Measurements from ENCODE around the gene PAPLN.

DNA sequence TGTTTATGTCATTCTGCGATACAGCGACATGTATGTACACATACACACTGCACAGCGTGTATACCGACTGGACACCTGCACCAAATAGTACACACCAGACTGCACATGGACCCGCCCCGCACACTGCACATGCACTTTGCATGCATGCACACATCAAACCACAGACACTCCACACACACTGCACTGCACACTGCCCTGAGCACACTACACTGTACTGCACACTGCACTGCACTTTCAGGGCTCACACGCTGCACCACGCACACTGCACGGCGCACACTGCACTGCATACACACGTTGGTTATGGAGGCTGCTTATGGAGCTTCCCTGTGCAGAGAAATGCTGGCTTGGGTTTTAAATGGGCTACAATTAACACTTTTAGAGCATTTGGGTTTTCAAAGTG is 1.6 kb downstream of the PAPLN start:
- TF ChIP-seq, protein P1, sequence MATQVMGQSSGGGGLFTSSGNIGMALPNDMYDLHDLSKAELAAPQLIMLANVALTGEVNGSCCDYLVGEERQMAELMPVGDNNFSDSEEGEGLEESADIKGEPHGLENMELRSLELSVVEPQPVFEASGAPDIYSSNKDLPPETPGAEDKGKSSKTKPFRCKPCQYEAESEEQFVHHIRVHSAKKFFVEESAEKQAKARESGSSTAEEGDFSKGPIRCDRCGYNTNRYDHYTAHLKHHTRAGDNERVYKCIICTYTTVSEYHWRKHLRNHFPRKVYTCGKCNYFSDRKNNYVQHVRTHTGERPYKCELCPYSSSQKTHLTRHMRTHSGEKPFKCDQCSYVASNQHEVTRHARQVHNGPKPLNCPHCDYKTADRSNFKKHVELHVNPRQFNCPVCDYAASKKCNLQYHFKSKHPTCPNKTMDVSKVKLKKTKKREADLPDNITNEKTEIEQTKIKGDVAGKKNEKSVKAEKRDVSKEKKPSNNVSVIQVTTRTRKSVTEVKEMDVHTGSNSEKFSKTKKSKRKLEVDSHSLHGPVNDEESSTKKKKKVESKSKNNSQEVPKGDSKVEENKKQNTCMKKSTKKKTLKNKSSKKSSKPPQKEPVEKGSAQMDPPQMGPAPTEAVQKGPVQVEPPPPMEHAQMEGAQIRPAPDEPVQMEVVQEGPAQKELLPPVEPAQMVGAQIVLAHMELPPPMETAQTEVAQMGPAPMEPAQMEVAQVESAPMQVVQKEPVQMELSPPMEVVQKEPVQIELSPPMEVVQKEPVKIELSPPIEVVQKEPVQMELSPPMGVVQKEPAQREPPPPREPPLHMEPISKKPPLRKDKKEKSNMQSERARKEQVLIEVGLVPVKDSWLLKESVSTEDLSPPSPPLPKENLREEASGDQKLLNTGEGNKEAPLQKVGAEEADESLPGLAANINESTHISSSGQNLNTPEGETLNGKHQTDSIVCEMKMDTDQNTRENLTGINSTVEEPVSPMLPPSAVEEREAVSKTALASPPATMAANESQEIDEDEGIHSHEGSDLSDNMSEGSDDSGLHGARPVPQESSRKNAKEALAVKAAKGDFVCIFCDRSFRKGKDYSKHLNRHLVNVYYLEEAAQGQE (IDR thresholded peaks at IDR 0.05; ENCODE audit: low read depth) = no peak
- TF ChIP-seq, protein P2, sequence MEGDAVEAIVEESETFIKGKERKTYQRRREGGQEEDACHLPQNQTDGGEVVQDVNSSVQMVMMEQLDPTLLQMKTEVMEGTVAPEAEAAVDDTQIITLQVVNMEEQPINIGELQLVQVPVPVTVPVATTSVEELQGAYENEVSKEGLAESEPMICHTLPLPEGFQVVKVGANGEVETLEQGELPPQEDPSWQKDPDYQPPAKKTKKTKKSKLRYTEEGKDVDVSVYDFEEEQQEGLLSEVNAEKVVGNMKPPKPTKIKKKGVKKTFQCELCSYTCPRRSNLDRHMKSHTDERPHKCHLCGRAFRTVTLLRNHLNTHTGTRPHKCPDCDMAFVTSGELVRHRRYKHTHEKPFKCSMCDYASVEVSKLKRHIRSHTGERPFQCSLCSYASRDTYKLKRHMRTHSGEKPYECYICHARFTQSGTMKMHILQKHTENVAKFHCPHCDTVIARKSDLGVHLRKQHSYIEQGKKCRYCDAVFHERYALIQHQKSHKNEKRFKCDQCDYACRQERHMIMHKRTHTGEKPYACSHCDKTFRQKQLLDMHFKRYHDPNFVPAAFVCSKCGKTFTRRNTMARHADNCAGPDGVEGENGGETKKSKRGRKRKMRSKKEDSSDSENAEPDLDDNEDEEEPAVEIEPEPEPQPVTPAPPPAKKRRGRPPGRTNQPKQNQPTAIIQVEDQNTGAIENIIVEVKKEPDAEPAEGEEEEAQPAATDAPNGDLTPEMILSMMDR (IDR thresholded peaks at IDR 0.05 in 2 of 3, conservative IDR thresholded peaks at IDR 0.05 in 1 of 3; ENCODE audit: borderline replicate concordance in 1 of 3, insufficient read depth in 1 of 3, low read depth in 2 of 3, low read length in 2 of 3) = no peak
- TF ChIP-seq CEBPB (IDR thresholded peaks at IDR 0.05; ENCODE audit: low read depth) (no peak), POLR2A (IDR thresholded peaks at IDR 0.05; ENCODE audit: borderline replicate concordance, extremely low read depth, insufficient read depth, insufficient read length) (no peak), POLR2AphosphoS5 (IDR thresholded peaks at IDR 0.05; ENCODE audit: low read depth, low read length) (no peak), ZFX (IDR thresholded peaks at IDR 0.05) (no peak), RAD21 (IDR thresholded peaks at IDR 0.05; ENCODE audit: low read depth) (no peak), SRF (IDR thresholded peaks at IDR 0.05; ENCODE audit: low read depth) (no peak), JUND (IDR thresholded peaks at IDR 0.05) (no peak), EZH2 (IDR thresholded peaks at IDR 0.05) (no peak), EGR1 (IDR thresholded peaks at IDR 0.05; ENCODE audit: low read depth) (no peak)
- TF ChIP-seq, protein P3, sequence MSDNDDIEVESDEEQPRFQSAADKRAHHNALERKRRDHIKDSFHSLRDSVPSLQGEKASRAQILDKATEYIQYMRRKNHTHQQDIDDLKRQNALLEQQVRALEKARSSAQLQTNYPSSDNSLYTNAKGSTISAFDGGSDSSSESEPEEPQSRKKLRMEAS (IDR thresholded peaks at IDR 0.05) = no peak
